ENCODE measurements around the gene STK36. TPM values are rescaled to one million over a fixed set of nuclear protein-coding genes. Genes with fewer than 3 reads are reported as not detected.
A peak's percentile ranks its signal among the peaks of the same experiment; 100 is the strongest.

STK36 gene
- total and polyA plus RNA-seq, 10 of the 15 experiments (the other 5 are each of a cell fraction or from before 2014, with no cell fraction given), result 4.0 to 22.8 (median 16.7) TPM

DNA sequence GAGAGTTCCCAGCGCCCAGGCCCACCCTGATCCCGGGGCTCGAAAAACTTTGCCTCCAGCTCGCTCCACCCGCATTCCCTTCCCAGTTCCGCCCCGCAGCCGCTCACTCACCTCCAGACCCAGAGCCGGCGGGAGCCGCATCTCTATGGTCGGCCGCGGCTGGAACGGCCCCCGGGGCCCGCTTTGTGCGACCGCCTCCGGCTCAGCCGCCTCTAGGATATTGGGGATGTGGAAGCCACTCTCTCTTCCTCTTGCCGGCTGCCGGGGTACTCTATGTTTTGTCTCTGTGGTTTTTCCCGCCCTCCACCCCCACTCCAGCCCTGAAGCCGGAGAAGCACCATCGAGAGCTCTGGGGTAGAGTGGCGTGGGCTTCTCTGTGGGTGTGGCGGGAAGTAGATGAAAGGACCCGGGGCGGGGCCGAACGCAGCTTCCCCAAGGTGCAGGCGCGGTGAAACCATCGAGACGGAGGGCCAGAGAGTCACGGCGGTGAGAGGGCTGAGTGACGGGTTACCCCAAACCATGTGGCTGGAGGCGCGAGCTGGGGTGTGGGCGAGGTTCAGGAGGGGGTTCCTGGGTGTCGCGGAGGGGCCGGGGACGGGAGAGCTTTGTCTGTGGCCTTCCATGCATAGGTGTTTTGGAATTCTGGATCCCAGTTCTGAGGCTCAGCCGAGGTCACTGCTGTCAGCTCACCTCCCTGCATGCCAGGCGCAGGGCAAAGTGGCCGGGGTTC lies 12.5 kb upstream of the STK36 start, which contains the start of the genes BCS1L and ZNF142 (continued):
- TF ChIP-seq, protein P1, sequence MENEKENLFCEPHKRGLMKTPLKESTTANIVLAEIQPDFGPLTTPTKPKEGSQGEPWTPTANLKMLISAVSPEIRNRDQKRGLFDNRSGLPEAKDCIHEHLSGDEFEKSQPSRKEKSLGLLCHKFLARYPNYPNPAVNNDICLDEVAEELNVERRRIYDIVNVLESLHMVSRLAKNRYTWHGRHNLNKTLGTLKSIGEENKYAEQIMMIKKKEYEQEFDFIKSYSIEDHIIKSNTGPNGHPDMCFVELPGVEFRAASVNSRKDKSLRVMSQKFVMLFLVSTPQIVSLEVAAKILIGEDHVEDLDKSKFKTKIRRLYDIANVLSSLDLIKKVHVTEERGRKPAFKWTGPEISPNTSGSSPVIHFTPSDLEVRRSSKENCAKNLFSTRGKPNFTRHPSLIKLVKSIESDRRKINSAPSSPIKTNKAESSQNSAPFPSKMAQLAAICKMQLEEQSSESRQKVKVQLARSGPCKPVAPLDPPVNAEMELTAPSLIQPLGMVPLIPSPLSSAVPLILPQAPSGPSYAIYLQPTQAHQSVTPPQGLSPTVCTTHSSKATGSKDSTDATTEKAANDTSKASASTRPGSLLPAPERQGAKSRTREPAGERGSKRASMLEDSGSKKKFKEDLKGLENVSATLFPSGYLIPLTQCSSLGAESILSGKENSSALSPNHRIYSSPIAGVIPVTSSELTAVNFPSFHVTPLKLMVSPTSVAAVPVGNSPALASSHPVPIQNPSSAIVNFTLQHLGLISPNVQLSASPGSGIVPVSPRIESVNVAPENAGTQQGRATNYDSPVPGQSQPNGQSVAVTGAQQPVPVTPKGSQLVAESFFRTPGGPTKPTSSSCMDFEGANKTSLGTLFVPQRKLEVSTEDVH (IDR thresholded peaks at IDR 0.05; ENCODE audit: low read depth, partially characterized antibody), result peak; percentile 92
- TF ChIP-seq CREB1 (IDR thresholded peaks at IDR 0.05; ENCODE audit: low read depth) (peak; percentile 83), EGR1 (IDR thresholded peaks at IDR 0.05; ENCODE audit: borderline replicate concordance in 1 of 2, low read depth in 2 of 2, low read length in 2 of 2) (peak in 1 of 2 experiments; percentile 77; a peak in 2 of 3 replicates), MYB (IDR thresholded peaks at IDR 0.05; ENCODE audit: borderline replicate concordance, low read depth, low read length) (no peak), NR2F1 (conservative IDR thresholded peaks at IDR 0.05) (no peak; the same call in 1 of the 2 replicates), BCL11A (IDR thresholded peaks at IDR 0.05; ENCODE audit: low read depth, low read length) (no peak), POU2F2 (IDR thresholded peaks at IDR 0.05; ENCODE audit: borderline replicate concordance, low read depth, low read length) (peak; percentile 56; the same call in 1 of the 3 replicates), EED (IDR thresholded peaks at IDR 0.05; ENCODE audit: low read depth) (no peak), CHD2 (IDR thresholded peaks at IDR 0.05; ENCODE audit: borderline replicate concordance, low read depth, low read length) (peak; percentile 50; the same call in 1 of the 2 replicates), CBX5 (IDR thresholded peaks at IDR 0.05; ENCODE audit: low read depth) (no peak), FOXM1 (IDR thresholded peaks at IDR 0.05; ENCODE audit: low read depth, low read length) (no peak), ZBED1 (IDR thresholded peaks at IDR 0.05; ENCODE audit: borderline replicate concordance) (peak; percentile 53; the same call in 1 of the 2 replicates), MEF2A (IDR thresholded peaks at IDR 0.05; ENCODE audit: insufficient read depth, low read depth, low read length) (0 out of 2 replicates have a peak, but pooled peaks have one; percentile 15), CHD4 (IDR thresholded peaks at IDR 0.05) (no peak), TBL1XR1 (IDR thresholded peaks at IDR 0.05; ENCODE audit: low read depth, low read length) (peak; percentile 38; the same call in 1 of the 2 replicates), PML (IDR thresholded peaks at IDR 0.05; ENCODE audit: low read length) (peak; percentile 69; the same call in 1 of the 2 replicates), GABPA (IDR thresholded peaks at IDR 0.05; ENCODE audit: low read depth) (peak; percentile 79), SMAD5 (IDR thresholded peaks at IDR 0.05; ENCODE audit: low read depth) (peak; percentile 64; the same call in 1 of the 2 replicates)
- TF ChIP-seq, protein P2, sequence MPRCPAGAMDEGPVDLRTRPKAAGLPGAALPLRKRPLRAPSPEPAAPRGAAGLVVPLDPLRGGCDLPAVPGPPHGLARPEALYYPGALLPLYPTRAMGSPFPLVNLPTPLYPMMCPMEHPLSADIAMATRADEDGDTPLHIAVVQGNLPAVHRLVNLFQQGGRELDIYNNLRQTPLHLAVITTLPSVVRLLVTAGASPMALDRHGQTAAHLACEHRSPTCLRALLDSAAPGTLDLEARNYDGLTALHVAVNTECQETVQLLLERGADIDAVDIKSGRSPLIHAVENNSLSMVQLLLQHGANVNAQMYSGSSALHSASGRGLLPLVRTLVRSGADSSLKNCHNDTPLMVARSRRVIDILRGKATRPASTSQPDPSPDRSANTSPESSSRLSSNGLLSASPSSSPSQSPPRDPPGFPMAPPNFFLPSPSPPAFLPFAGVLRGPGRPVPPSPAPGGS (IDR thresholded peaks at IDR 0.05; ENCODE audit: borderline replicate concordance, insufficient read depth, low read depth, low read length, poor library complexity, severe bottlenecking), result peak; percentile 23
- TF ChIP-seq, protein P3, sequence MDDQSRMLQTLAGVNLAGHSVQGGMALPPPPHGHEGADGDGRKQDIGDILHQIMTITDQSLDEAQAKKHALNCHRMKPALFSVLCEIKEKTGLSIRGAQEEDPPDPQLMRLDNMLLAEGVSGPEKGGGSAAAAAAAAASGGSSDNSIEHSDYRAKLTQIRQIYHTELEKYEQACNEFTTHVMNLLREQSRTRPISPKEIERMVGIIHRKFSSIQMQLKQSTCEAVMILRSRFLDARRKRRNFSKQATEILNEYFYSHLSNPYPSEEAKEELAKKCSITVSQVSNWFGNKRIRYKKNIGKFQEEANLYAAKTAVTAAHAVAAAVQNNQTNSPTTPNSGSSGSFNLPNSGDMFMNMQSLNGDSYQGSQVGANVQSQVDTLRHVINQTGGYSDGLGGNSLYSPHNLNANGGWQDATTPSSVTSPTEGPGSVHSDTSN (IDR thresholded peaks at IDR 0.05; ENCODE audit: insufficient replicate concordance, low read depth, low read length), result peak; percentile 85
- TF ChIP-seq, protein P4, sequence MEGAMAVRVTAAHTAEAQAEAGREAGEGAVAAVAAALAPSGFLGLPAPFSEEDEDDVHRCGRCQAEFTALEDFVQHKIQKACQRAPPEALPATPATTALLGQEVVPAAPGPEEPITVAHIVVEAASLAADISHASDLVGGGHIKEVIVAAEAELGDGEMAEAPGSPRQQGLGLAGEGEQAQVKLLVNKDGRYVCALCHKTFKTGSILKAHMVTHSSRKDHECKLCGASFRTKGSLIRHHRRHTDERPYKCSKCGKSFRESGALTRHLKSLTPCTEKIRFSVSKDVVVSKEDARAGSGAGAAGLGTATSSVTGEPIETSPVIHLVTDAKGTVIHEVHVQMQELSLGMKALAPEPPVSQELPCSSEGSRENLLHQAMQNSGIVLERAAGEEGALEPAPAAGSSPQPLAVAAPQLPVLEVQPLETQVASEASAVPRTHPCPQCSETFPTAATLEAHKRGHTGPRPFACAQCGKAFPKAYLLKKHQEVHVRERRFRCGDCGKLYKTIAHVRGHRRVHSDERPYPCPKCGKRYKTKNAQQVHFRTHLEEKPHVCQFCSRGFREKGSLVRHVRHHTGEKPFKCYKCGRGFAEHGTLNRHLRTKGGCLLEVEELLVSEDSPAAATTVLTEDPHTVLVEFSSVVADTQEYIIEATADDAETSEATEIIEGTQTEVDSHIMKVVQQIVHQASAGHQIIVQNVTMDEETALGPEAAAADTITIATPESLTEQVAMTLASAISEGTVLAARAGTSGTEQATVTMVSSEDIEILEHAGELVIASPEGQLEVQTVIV (IDR thresholded peaks at IDR 0.05; ENCODE audit: borderline replicate concordance, partially characterized antibody), result peak; percentile 26
- TF ChIP-seq, protein P5, sequence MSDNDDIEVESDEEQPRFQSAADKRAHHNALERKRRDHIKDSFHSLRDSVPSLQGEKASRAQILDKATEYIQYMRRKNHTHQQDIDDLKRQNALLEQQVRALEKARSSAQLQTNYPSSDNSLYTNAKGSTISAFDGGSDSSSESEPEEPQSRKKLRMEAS (IDR thresholded peaks at IDR 0.05; ENCODE audit: low read depth, low read length), result peak; percentile 80
